ENCODE data around the gene SMS.

Gene SMS

GRCh38 chrX:22033818-22034217, 93.3 kb downstream of the SMS start:
- DNase-seq (ENCODE audit: low spot score), result no peak
- in situ Hi-C loops (cut with MboI; ENCODE audit: low pct_unique_long_range_greater_than_20kb, low sequenced_read_pairs, unreplicated experiment), result no loop called here
- TF ChIP-seq CTCF (IDR thresholded peaks at IDR 0.05; ENCODE audit: extremely low read depth, insufficient read depth, missing control alignments), result no peak

- DNase-seq (ENCODE audit: low spot score), result no peak
- in situ Hi-C loops (cut with MboI; ENCODE audit: low pct_unique_long_range_greater_than_20kb, low sequenced_read_pairs, unreplicated experiment), result no loop called here
- no peak for TF ChIP-seq CTCF (IDR thresholded peaks at IDR 0.05; ENCODE audit: extremely low read depth, insufficient read depth, missing control alignments)
Observed at GRCh38 chrX:22035236-22035635, 94.7 kb downstream of the SMS start.

- no peak for DNase-seq (ENCODE audit: low spot score)
- no peak for TF ChIP-seq CTCF (IDR thresholded peaks at IDR 0.05; ENCODE audit: extremely low read depth, insufficient read depth, missing control alignments)
- in situ Hi-C loops (cut with MboI; ENCODE audit: low pct_unique_long_range_greater_than_20kb, low sequenced_read_pairs, unreplicated experiment), result no loop called here
Observed at GRCh38 chrX:22037225-22037624, 96.7 kb downstream of the SMS start.

- no peak for TF ChIP-seq CTCF (IDR thresholded peaks at IDR 0.05; ENCODE audit: extremely low read depth, insufficient read depth, missing control alignments)
- in situ Hi-C loops (cut with MboI; ENCODE audit: low pct_unique_long_range_greater_than_20kb, low sequenced_read_pairs, unreplicated experiment), result no loop called here
- DNase-seq (ENCODE audit: low spot score), result no peak
Observed at GRCh38 chrX:22037911-22038537, 97.5 kb downstream of the SMS start.

GRCh38 chrX:22039541-22039940, 99.0 kb downstream of the SMS start:
- no peak for TF ChIP-seq CTCF (IDR thresholded peaks at IDR 0.05; ENCODE audit: extremely low read depth, insufficient read depth, missing control alignments)
- in situ Hi-C loops (cut with MboI; ENCODE audit: low pct_unique_long_range_greater_than_20kb, low sequenced_read_pairs, unreplicated experiment), result no loop called here
- DNase-seq (ENCODE audit: low spot score), result no peak

GRCh38 chrX:22040184-22040583, 99.7 kb downstream of the SMS start:
- in situ Hi-C loops (cut with MboI; ENCODE audit: low pct_unique_long_range_greater_than_20kb, low sequenced_read_pairs, unreplicated experiment), result no loop called here
- no peak for DNase-seq (ENCODE audit: low spot score)

More at GRCh38 chrX:22040184-22040583, 99.7 kb downstream of the SMS start:
- no peak for TF ChIP-seq CTCF (IDR thresholded peaks at IDR 0.05; ENCODE audit: extremely low read depth, insufficient read depth, missing control alignments)

Data from GM13977 (cell line).